GM19397 (cell line): ENCODE measurements around the gene TEDC1.
A peak's percentile ranks its signal among the peaks of the same experiment; 100 is the strongest.

Source experiments
- ATAC-seq: cut with Tn5 transposase; IDR thresholded peaks from one replicate; pipeline ENCODE4 v1.9.1; 2021; ENCODE audit warnings: mild to moderate bottlenecking, moderate library complexity; ENCODE audit not compliant: unreplicated experiment

TEDC1 gene

GRCh38 chr14:105484069-105484996 lies 6.7 kb upstream of the TEDC1 start:
- no peak for ATAC-seq

DNA sequence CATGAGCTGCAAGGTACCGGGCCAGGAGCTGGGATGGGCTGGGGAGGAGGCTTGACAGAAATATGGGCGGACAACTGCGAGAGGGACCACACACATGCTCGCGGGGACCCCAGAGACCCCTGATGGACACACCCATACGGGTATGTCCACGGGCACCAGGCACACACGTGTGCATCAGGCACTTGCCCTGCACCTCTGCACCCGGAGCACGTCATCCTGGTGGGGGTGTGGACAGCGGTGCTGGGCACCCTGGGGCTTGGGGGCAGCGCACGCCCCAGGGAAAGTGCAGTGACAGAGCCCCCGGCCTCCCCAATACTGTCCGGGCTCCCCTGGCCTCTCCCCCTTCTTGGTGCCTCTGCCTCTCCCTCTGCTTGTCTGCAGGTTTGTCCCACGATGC lies 6.1 kb upstream of the TEDC1 start:
- ATAC-seq = no peak

- no peak for ATAC-seq
Observed at GRCh38 chr14:105485739-105486162, 5.3 kb upstream of the TEDC1 start.

DNA sequence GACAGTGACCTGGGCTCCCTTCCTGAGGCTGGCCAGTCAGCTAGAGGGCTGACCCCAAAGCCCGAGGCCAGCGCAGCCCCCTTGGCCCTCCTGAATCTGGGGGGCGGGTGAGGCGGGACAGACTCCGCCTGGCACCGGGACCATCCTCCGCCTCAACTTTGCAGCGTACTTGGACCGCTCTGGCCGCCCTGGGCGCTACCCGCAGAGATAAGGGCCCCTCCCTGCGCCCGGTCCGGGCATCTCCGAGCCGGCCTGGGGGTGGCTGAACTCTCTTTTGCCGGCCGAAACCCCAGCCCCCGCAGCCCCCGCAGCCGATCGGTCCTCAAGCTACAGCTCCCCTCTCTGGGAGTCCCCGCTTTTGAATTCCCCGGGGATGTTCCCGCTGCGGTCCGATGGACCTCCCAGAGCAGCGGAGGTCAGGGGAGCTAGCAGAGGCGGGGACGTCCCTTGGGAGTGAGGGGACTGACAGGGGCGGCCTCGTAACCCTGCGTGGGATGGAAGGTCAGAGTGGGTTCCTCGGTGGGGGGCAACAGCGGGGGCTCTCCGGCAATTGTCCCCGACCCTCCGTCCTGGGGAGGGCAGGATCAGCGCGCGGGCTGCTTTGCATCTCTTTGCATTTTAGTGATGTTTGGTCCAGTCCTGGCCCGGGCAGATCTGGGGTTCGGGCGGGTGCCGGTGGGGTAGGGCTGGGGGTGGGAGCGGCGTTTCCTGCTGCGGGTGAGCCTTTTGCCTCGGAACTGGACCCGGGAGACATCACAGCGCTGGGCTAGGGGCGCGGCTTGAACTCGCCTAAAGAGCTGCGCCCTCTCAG lies 4.7 kb upstream of the TEDC1 start, which contains the start of gene CRIP1:
Gene CRIP1, plus strand, starts transcription at position 724 of the 811 bp plus-strand sequence. CDS start 374 bp downstream, outside the sequence.
- no peak for ATAC-seq

- no peak for ATAC-seq
Observed at GRCh38 chr14:105486974-105487448, 4.0 kb upstream of the TEDC1 start.

DNA sequence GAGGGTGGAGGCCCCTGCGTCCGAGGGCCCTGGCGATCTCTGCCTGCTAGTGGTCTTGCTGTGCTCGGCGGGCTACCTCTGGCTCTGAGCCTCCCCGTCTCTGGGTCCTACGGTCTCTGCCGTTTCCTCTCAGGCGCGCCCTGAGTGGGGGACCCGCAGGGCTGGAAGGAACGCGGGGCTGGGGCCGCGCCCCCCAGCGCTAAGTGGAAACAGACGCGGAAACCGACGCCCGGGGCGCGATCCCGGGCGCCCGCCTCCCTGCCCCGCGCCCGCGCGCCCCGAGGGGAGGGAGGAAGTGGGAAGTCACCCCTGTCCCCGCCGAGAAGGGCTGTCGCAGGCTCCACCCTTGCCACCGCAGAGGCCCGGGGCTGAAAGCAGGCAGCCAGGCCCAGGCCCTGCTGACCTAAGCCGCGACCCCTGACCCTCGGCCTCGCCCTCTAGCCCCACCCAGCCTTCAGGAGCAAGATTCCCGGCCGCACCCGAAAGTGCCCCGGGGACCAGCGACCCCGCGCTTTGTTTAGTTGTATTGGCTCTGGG lies 3.5 kb upstream of the TEDC1 start:
- ATAC-seq = no peak

DNA sequence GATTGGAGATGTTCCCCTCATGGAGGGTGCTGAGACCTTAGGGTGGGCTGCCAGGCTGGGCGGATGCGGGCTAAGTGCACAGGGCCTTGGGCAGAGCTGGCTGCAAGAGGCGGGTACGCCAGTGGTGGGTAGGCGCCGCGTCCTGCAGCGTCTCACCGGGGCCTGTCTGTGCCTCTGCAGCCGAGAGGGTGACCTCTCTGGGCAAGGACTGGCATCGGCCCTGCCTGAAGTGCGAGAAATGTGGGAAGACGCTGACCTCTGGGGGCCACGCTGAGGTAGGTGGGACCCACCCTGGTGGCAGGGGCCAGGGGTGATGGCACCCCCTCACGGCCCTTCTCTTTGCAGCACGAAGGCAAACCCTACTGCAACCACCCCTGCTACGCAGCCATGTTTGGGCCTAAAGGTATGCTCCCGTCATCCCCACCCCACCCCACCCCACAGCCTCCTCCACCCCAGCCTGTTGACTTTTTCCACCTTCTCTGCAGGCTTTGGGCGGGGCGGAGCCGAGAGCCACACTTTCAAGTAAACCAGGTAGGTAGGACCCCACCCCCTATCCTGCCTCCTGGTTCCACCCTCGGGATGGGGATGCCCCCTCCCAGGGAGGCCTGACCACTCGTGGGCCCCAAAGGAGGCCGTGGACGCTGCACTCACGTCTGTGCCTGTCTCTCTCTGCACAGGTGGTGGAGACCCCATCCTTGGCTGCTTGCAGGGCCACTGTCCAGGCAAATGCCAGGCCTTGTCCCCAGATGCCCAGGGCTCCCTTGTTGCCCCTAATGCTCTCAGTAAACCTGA lies 2.9 kb upstream of the TEDC1 start:
- ATAC-seq = no peak

DNA sequence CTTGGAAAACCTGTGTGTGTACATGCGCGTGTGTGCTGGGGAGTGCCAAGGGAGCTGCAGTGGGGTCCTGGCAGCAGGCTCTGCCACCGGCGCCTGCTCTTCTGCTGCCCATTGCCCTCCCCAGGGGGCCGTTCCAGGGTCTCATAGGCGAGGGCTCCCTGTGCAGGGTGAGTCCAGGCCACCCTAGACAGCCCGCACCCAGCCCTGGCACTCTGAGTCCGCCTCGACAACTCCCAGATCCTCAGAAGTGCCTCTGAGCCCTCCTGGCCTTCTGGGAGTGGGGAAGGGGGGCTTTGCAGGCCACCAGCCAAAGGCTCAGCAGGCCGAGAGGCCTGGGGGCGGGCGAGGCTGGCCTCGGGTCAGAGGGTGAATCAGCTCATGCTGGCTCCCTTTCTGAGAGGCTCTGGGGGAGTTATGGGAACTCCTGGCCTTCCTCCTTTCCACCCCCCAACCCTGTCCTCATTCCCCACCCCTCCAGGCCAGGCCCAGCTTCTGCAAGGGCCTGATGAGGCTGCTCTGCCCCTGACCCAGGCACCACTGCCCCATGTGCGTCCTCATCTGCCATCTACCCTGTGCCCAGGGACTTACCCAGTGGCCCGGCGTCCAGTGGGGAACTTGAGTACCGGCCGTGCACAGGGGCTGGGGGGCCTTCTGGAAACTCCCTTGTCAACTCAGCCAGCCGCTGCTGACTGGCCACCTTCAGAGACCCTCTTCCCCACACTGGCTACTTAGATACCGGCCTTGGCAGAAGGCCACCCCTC lies 2.1 kb upstream of the TEDC1 start:
- ATAC-seq = no peak

- ATAC-seq = no peak
Observed at GRCh38 chr14:105489542-105490266, 1.3 kb upstream of the TEDC1 start.

DNA sequence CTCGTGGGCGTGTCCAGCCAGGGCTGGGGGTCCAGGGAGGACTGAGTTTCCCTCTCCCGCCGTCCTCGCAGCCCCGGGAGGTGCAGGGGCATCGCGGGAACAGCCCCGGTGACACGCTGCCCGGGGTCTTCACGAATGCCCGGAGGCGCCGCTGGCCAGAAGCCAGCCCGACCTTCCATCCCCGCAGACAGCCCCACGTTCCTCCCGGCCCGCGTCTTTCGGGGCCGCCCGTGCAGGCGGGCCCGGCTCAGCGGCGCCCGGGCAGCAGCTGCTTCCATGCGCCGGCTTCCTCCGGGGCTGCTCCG lies 827 bp upstream of the TEDC1 start:
- ATAC-seq = peak; percentile 3

DNA sequence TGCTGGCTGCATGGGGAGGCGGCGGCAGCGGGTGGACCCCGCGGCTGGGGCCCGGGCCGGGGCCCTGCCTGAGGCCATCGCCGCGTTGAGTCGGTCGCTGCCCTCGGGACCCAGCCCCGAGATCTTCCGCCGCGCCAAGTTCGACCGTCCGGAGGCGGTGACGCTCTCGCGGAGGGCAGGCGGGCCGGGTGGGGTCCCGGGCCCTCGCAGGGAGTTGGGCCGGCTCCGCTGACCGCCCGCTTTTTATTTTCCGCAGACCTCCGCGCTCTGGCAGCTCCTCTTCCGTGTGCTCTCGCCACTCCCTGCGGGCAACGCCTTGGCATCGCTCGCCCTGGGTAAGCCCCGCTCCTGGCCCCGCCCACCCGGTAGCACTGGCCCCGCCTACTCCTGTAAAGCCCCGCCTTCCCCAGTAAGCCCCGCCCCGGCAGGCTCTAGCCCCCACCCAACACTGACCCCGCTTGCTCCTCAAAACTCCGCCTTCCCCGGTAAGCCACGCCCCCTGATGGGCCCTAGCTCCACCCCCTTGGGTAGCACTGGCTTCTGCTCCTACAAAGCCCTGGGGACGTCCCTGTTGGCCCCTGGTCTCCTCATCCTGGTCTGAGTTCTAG lies 424 bp downstream of the TEDC1 start:
- ATAC-seq = peak; percentile 3

DNA sequence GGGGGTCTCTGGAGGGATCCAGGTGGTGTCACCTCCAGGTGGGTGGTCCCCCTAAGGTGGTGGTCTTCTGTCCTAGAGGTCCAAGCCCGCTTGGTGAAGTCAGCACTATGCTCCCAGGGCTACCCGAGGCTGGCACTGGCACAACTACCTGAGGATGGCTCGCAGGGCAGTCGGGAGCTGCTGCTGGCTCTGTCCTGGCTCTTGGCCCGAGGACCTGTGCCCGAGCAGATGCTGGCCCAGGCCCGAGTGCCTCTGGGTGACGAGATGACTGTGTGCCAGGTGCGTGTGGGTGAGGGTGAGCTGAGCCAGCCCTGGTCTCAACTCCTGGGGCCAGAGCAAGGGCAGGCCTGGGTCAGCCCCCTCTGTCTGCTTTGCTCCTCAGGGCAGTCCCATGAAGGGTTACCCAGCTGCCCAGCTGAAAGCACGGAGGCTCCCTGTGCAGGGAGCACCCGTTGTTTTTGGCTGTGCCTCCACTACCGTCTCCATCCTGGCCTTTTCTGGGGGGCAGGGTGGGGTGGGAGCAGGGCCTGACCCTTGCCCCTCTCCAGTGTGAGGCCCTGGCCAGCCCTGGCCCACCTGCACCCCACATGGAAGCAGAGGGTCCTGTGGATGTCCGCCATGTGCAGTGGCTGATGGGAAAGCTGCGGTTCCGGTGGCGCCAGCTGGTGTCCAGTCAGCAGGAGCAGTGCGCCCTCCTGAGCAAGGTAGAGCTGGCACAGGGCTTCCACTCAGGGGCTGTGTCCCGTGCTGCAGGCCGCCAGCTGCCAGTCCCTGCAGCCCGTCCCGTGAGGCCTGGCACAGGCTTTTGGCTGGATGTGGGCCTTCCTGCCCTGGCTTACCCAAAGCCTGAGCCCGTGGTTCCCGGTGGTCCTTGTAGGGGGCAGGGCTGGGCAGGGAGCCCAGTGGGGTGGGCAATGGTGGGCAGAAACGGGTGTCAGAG lies 1.3 kb downstream of the TEDC1 start:
- ATAC-seq = no peak

DNA sequence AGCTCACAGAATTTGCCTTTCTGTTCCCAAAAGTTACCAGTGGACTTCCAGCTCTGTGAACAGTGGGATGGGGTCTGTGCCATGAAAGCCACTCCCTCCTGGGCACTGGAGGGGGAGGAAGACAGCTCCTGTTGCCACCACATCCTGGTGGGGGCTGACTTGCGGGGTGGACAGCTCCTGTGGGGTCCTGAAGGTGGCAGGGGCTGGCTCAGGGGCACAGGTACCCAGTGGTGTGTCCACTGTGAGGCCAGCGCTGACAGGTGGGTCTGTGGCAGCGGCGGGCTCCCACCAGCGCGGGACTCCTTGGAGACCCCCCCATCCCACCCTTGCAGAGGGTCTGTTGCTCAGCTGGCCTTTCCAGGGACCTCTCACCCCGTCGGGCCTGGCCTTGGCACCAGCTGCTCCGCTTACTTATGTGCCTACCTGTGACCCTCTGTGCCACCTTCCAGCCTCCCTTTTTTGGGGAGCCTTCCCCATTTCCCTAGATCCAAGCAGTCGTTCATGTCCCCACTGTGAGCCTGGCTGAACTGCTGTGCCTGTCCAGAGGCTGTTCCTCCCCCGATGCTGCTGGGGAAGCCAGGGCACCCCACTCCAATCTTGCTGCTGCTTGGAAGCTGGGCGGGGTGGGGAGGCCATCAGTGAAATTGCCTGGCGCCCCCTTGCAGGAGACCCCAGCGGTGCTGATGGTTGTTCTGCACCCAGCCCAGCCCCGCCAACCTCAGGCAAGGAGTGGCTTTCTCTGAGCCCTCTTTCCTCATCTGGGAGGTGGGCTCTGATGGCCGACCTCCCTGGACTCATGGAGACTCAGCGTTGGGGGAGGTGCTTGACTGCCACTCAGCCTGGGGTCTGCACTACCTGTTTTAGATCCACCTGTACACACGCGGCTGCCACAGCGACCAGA lies 2.2 kb downstream of the TEDC1 start:
- no peak for ATAC-seq

DNA sequence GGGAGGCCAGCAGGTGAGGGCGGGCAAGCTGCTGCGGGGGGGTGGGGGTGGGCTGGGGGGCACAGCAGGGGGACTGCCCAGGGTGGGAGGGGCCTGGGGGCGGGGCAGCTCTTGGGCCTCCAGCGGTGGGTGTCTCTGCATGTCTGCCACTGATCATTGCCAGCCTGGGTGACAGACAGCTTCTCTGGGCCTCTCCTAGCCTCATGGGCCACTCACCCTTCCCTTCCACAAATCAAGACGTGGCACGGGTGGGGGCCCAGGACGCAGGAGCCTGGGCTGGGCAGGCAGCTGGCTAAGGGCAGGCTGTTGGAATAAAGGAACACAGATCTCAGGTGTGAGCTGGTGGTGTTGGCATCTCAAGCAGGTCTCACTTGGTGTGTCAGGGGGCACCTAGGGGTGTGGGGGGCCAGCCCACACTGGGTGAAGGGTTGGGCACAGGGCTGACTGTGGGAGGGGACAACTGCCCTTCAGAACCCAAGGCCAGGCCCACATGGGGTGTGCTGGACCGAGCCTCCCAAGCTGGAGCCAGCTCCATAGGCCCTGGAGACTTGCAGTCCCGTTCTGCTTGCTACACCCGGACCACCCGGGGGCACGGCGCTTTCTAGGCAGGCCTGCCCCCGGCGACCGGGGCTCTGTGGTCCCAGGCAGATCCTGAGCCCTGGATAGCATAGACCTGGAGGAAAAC lies 3.0 kb downstream of the TEDC1 start:
- no peak for ATAC-seq

DNA sequence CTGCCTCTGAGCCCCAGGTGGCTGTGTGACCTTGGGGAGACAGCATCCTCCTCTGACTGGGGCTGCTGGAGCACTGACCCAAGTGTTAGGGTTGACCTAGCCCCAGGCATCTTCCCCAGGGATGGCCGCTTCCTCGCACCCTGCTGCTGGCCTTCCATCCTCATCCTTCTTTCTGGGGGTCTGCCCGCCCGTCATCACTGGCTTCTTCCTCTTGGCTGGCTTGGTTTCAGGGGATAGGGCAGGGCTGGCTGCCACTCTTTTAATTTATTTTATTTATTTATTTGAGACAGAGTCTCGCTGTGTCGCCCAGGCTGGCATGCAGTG lies 3.5 kb downstream of the TEDC1 start:
- ATAC-seq = no peak
